ENCODE results near the gene PTPRN2.

GRCh38 chr7:157676456-157677255 is 911.0 kb downstream of the PTPRN2 start:
- TF ChIP-seq RAD21 (IDR thresholded peaks at IDR 0.05; ENCODE audit: low read length) (no peak), YY1 (IDR thresholded peaks at IDR 0.05; ENCODE audit: low read depth) (no peak), CTCF (IDR thresholded peaks at IDR 0.05) (no peak), SMC3 (IDR thresholded peaks at IDR 0.05; ENCODE audit: low read depth, low read length) (no peak), CHD2 (IDR thresholded peaks at IDR 0.05; ENCODE audit: low read length, partially characterized antibody) (no peak), RFX5 (IDR thresholded peaks at IDR 0.05; ENCODE audit: low read length) (no peak), POLR2AphosphoS5 (IDR thresholded peaks at IDR 0.05; ENCODE audit: low read depth, low read length) (no peak)
